GM21526 (cell line): ENCODE measurements around the gene TMEM235.

Experiments used
- ATAC-seq: cut with Tn5 transposase; IDR thresholded peaks from one replicate; pipeline ENCODE4 v1.9.1; 2021; ENCODE audit warnings: moderate library complexity; ENCODE audit not compliant: unreplicated experiment, low FRiP score

Gene TMEM235

GRCh38 chr17:78268191-78268874, 36.9 kb downstream of the TMEM235 start:
- no peak for ATAC-seq

GRCh38 chr17:78268951-78269905, 37.8 kb downstream of the TMEM235 start:
- no peak for ATAC-seq

- ATAC-seq: no peak
These were observed 38.5 kb downstream of the TMEM235 start for GRCh38 chr17:78269955-78270381.

GRCh38 chr17:78271419-78272170, 40.2 kb downstream of the TMEM235 start:
- no peak for ATAC-seq

GRCh38 chr17:78272181-78272913, 40.9 kb downstream of the TMEM235 start:
- no peak for ATAC-seq

- no peak for ATAC-seq
These were observed 41.5 kb downstream of the TMEM235 start for GRCh38 chr17:78272914-78273258.

GRCh38 chr17:78273813-78274212, 42.4 kb downstream of the TMEM235 start:
- ATAC-seq: no peak

GRCh38 chr17:78275355-78275754, 43.9 kb downstream of the TMEM235 start:
- ATAC-seq: no peak

- no peak for ATAC-seq
These were observed 44.9 kb downstream of the TMEM235 start for GRCh38 chr17:78276098-78276887.

GRCh38 chr17:78278139-78278741, 46.8 kb downstream of the TMEM235 start:
- no peak for ATAC-seq

GRCh38 chr17:78279360-78279990, 48.0 kb downstream of the TMEM235 start:
- ATAC-seq: no peak

- ATAC-seq: no peak
These were observed 49.9 kb downstream of the TMEM235 start for GRCh38 chr17:78281249-78281845.

GRCh38 chr17:78284146-78284545, 52.7 kb downstream of the TMEM235 start:
- no peak for ATAC-seq

GRCh38 chr17:78289004-78289403, 57.6 kb downstream of the TMEM235 start:
- no peak for ATAC-seq

- ATAC-seq: no peak
These were observed 58.5 kb downstream of the TMEM235 start for GRCh38 chr17:78289802-78290363.
